GM19351 (cell line): Measurements from ENCODE around the gene IKBIP.
A peak's percentile ranks its signal among the peaks of the same experiment; 100 is the strongest.
"Not testable (repeated sequence)": the region's sequence is repeated elsewhere in the genome, so short reads cannot be mapped to it uniquely, and the experiment has no call there.

Experiments used
- ATAC-seq: cut with Tn5 transposase; IDR thresholded peaks from one replicate; pipeline ENCODE4 v1.9.1; 2021; ENCODE audit warnings: mild to moderate bottlenecking, moderate library complexity; ENCODE audit not compliant: unreplicated experiment

The IKBIP gene

DNA sequence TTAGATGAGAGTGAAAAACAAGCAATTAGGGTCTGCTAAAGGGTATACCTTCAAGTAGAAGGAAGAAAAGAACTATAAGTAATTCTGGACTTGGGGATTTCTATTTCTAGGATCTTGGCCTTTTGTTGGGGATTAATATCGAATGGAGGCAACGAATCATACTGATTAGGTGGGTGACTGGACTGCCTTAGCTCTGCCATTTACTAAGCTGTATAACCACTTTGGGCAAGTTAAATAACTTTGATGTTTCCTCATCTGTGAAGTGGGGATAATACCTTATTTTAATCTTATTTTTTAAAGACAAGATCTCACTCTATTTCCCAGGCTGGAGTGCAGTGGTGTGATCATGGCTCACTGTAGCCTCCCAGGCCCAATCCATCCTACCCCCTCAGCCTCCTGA lies 6.6 kb downstream of the IKBIP start:
- no peak for ATAC-seq

DNA sequence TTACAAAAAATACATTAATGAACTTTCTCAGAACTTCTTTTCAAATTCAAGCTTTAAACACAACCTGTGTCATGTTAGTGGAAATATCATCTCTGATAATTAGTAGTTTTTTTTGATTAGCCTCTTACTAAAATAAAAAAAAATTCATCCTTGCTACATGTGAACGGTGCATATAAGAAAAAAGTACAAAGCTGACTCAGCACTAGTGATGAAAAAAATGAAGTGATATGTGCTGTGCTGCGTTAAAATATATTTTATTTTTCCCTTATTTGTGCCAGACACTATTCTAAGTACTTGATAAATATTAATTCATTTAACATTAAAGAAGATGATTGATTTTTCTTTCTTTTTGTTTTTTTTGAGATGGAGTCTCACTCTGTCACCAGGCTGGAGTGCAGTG lies 7.5 kb downstream of the IKBIP start:
- no peak for ATAC-seq

DNA sequence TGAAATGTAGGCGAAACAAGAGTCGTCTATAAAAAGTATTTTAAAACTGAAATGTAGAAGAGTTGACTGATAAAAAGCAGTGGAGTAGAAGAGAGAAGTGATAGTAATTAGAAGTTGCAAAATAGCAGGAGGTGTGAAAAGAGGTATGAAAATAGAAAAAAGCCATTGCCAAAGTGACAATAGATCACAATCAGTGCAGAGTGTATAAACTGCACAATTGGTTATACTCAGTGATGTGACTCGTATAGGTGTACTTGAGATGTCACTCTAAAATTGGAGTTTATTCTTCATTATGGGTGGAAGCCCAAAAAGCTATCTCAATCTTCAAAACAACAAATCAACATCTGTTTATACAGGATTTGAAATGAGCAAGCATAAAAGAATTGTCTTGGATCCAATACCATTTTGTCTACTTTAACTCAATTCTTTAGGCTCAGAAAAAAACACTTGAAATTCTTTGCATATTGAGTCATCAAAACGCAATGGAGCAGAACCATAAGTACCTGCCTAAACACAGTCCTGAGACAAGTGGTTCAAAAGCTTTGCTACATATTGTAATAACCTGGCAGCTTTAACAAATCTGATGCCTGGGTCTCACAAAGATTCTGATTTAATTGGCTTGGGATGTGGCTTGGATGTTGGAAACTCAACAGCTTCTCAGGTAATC lies 8.8 kb downstream of the IKBIP start:
- peak; percentile 96 for ATAC-seq

DNA sequence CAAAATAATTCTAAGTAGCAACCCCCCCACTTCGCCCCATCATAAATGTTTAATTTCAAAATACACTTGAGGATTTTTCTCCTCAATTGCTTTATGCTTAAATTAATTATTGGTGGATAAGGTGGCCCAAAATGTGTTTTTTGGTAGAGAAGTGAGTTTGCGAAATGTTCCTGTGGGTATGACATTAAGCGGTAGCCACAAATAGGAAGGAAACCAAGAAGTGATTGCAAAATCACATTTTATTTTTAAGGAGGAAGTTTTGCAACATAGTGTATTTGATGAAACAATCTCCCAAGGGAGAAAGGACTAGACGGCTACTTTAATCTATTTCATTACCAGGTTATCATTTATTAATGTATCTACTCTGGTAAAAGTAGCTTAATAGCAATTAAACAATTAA lies 25.6 kb downstream of the IKBIP start:
- ATAC-seq: no peak

DNA sequence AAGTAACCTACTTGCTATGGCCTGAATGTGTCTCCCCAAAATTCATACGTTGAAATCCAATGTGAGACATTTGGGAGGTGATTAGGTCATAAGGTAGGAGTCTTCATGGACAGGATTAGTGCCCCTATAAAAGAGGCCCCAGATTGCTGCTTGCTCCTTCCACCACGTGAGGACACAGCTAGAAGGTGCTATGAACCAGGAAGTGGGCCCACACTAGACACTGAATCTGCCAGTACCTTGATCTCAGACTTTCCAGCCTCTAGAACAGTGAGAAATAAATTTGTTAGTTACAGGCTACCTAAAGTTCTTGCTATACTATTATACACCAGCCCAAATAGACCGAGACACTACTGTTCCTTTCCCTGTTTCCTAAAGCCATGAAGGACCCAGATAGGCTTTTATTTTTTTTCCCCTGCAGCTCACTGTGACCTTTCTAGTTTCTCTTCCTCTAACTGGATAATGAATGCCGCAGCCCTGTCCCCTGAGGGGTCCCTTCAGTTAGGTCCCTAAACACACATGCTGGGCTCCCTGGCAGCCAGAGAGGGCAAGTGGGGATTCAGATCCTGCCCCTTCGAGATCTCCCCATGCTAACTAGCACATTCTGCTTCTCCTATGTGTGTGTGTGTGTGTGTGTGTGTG lies 31.8 kb downstream of the IKBIP start:
- peak; percentile 90 for ATAC-seq

DNA sequence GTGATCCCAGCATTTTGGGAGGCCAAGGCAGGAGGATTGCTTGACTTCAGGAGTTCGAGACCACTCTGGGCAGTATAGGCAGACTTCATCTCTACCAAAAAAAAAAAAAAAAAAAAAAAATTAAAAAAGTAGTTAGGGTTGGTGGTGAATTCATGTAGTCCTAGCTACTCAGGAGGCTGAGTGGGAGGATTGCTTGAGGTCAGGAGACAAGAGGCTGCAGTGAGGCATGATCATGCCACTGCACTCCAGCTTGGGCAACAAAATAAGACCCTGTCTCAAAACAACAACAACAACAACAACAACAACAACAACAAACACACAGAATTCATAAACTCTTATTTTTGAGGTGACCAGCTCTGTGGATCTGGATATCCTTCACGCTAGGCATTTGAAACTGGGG lies 34.0 kb downstream of the IKBIP start:
- no peak for ATAC-seq

DNA sequence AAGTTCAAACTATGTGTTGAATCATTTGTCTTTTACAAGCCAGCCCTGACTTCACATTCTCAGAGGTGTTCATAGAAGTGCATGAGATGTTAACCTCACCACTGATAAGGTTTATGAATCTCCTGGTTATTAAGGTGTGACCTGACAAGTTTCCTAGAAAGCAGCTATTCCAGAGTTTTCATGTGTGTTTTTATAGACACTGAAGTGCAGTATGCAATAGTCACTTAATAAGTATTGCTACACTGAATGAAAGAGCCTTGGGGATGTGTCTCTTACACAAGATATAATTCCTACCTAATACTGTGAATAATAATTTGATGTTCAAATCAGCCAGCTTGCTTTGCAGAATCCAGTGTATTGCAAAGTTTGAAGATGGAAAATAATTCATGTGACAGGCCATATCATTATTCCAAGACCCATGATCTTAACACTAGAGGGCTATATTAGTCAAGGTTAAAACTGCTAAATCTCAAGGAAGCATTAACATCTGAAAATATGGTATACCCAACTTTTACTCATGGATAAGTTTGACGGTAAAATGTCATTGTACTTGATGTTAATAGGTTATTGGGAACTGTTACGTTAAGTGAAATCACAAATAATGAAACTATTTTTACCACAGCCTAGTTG lies 38.1 kb downstream of the IKBIP start:
- no peak for ATAC-seq

DNA sequence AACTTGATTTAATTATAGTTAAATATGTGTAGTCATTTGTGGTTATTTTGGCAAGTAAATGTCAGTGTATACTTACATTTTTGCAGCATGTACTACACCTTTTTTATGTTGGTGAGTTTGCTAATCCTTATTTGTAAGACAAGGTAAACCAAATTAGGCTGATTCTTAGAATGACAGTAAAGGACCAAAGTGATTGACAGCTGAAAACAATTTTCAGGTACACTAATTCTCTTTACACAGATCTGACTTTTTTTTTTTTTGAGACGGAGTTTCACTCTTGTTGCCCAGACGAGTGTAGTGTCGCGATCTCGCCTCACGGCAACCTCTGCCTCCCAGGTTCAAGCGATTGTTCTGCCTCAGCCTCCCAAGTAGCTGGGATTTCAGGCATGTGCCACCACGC lies 42.7 kb downstream of the IKBIP start:
- ATAC-seq: no peak

DNA sequence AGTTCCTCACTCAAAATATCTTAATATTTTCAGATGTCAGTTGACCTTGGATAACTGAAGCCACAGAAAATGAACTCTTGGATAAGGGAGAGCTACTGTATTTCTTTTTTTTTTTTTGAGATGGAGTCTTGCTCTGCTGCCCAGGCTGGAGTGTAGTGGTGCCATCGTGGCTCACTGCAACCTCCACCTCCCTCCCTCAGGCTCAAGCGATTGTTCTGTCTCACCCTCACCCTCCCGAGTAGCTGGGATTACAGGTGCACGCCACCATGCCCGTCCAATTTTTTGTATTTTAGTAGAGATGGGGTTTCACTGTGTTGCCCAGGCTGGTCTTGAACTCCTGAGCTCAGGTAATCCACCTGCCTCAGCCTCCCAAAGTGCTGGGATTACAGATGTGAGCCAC lies 47.3 kb downstream of the IKBIP start:
- not testable (repeated sequence) for ATAC-seq

DNA sequence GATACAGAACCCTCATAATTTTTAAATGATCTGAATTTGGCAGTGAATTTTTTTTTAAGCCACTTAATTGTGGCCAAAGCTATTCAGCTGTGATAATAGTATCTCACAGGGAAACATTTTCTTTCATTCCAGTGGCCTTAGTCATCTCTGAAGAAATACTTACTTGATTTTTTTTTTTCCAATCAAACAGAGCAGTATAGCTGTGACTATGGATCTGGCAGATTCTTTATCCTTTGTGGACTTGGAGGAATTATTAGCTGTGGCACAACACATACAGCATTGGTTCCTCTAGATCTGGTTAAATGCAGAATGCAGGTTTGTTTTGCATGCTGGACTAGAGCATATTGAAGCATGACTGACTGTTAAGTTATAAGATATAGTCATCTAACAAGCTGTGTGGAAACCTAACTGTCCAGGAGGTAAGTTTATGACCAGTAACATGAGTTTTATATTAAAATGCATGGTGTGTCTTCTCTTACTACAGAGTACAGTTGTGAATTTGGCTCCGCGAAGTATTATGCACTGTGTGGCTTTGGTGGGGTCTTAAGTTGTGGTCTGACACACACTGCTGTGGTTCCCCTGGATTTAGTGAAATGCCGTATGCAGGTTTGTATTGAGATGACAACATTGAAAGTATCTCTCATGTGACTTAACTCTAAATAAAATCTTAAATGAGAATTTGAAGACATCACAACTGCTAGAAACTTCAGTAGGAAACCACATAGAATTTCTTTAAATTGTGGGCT lies 49.2 kb downstream of the IKBIP start:
- no peak for ATAC-seq

DNA sequence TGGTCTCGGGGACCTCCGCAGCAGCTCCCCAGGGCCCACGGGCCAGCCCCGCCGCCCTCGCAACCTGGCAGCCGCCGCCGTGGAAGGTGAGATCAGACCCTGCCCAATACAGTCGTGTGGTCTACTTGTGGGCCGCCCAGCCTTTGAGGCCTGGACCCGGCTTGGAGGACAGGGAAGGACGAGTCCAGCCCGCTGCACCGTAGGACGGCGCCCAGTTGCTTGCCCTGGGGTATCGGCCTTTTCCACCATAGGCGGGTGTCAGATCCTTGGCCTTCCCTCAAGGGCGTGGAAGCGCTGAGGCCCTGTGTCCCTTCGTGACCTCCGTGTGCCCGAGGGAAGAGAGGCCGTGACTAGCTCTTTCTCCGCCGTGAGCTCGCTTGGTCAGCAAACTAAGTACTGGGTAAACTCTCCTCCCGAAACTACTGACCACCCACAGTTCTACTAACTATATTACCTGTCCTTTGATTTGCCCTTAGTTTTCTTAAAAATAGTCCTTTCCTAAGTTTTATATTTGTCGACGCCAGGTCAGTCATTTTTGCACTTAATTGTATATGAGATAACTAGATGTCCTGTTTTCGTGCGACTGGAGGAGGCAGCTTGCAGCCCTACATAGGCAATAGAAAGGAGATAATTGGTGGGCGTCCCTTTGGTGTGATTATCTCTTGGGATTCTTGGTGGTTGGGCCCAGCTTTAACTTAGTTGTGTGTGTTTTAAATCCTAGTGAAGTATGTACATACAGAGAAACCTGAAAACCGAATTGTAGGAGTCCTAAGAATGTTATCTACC lies 50.3 kb downstream of the IKBIP start:
- peak; percentile 6 for ATAC-seq

DNA sequence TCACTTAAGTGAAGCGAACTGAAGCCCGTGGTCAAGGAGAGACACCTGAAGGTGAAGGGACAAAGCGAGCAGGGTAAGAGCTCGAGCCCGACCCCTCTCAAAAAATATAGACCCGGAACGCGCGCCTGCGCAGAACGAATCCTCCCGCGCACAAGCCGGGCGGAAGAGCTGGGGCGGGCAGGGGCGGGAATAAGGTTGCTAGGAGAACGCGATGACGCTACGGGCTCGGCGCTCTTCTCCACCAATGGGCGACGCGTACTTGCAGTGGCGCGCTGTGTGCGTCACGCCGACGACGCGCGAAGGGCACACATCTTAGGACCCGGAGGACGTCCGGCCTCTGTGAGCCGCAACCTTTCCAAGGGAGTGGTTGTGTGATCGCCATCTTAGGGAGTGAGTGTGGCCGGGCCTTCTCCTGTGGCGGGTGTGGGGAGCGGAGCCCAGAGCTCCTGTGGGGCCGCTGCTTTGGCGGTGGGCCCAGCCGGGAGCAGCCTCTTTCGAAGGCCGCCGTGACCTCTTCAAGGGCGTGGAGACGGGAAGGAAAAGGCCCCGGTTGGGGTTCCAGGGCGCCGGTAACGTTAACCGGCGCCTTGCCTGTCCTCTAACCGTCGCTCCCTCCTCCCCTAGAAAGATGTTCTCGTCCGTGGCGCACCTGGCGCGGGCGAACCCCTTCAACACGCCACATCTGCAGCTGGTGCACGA lies 51.1 kb downstream of the IKBIP start, which contains the start of gene SLC25A3:
Gene SLC25A3 (plus strand): TSS at position 336 of the 699 bp plus-strand sequence. CDS start 293 bp downstream, at position 629.
- ATAC-seq: peak; percentile 98

DNA sequence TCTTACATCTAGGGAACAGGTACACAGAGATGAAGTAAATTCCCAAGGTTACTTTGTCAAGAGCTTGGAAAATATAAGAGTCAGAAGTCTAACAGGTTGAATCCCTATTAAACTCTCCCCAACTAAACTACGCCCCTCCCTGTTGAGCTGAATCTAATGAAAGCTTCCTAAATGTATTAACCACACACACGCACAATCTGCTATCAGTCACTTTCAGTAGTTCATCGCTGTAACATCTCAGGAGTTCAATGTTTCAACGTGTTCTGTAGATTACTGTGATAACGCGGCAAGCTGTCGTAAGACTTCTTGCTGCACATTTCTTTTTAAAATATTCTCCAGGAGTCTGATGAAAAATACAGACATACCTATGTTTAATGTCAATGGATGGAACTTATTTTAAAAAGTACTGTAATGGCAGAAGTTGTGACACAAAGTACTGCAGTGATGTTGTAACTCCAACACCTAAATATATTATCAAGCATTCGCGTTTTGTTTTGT lies 51.7 kb downstream of the IKBIP start:
- ATAC-seq: no peak

DNA sequence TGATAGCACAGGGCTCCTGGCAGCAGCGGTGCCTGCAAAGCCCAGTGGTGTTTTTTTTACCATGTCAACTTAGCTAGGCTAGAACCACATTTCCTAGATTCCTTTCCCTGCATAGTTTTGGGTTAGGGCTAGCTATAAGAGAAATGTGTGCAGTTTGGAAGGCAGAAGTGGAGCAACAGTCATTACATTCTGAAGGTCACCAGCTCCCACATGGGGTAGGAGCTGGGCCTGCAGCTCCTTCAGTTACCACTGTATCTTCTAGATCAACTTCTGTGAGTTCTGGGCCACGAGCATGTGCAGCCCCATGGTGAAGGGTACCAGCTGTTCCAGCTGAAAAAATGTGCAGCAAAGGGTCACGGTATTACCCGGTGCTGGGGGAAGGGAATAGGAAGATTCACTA lies 53.4 kb downstream of the IKBIP start:
- ATAC-seq: no peak

DNA sequence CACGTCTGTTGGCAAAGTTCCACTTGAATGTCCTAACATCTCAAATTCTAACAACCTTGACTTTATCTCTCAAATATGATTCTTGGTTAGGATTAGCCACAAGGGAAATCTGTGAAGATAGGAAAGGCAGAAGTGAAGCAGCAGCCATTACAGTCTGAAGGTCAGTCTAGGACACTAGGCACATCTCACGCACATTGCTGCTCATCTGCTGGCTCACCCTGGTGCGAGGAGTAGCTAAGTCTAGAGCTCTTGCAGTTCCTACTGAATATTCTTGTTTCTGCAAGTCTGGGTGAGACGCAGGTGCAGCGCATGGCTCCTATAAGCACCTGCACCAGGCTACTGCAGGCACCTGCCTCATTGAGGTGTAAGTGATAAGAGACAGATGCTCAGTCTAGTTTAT lies 57.5 kb downstream of the IKBIP start:
- no peak for ATAC-seq

DNA sequence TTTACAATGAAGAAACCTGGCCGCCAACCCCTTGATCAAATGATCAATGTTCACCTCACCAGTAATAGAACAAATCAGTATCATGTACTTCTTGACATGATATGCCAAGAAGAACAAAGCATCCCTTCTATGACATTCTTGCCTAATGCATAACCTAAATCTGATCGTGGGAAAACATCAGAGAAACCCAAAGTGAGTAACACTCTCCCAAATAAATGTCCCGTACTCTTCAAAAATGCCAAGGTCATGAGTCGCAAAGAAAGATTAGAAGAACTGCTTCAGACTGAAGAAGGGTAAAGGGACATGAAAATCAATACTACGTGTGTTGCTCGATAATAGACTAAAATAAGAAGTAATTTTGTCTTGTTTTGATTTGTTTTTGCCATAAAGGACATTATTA lies 62.5 kb downstream of the IKBIP start:
- ATAC-seq: no peak

DNA sequence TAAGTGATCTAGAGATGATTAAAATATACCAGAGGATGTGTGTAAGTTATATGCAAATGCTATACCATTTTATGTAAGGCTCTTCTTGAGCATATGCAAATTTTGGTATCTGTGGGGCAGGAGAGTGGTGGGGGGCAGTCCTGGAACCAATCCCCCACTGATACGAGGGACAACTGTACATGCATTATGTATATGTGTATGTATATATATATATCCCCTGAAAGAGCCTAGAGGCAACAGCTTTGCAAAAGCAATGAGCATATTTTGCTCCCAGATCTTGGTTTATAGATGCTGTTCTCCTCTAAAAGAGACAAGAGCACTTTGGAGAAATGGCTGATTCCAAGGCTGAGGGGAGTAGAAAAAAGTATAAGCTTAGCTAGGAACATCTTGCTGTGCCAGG lies 63.5 kb downstream of the IKBIP start:
- no peak for ATAC-seq

DNA sequence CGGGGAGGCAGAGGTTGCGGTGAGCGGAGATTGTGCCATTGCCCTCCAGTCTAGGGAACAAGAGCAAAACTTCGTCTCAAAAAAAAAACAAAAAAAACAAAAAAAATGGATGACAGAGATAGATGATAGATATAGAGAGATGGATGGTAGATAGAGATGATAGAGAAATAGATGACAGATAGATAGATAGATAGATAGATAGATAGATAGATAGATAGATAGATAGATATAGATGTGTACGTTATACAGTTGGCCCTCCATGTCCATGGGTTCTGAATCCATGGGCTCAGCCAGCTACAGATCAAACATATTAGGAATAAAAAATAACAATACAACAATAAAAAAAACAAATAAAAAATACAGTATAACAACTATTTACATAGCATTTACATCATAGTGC lies 63.9 kb downstream of the IKBIP start:
- no peak for ATAC-seq

DNA sequence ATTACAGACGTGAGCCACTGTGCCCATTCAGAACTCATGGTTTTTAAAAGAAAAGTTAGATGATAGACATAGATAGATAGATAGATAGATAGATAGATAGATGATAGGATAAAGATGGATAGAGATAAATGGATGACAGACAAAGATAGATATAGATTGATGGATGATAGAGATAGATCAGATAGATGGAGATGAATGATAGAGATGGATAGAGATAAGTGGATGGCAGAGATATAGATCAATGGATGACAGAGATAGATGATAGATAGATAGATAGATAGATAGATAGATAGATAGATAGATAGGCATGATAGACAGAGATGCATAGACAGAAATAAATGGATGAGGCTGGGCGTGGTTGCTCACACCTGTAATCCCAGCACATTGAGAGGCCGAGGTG lies 64.8 kb downstream of the IKBIP start:
- no peak for ATAC-seq

DNA sequence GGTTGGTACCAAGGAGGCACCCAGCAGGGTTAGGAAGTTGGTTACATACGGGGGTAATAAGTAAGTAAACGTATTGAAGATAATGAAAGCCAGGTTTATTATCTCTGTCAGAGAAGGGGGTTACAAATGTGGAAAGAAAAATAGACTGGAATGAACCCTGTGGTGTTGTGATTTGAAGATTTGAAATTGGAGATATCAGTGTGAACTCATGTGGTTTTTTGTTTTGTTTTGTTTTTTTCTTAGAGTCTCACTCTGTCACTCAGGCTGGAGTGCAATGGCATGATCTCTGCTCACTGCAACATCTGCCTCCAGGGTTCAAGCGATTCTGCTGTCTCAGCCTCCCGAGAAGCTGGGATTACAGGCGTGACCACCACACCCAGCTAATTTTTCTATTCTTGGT lies 65.2 kb downstream of the IKBIP start:
- no peak for ATAC-seq
